Keratinocyte (primary cell): Measurements from ENCODE around the gene GAL.

Source experiments
- EZH2 ChIP-seq: IDR thresholded peaks from one replicate; pipeline ENCODE4 v1.6.1; 2012; ENCODE audit warnings: inconsistent platforms, mild to moderate bottlenecking, low read length, moderate library complexity
- TF ChIP-seq, protein P1 (sequence below), 3 experiments: IDR thresholded peaks in 1 of 3; conservative IDR thresholded peaks in 1 of 3; optimal IDR thresholded peaks in 1 of 3; 2 replicates in 2 of 3; 3 replicates in 1 of 3; pipeline versions ENCODE3 to v1.5.1; 2011; ENCODE audit warnings: low read length in 3 of 3, mild to moderate bottlenecking in 3 of 3, moderate library complexity in 2 of 3, control low read depth in 1 of 3, inconsistent platforms in 1 of 3; ENCODE audit not compliant: insufficient read depth in 2 of 3; ENCODE audit errors: extremely low read depth in 1 of 3

GRCh38 chr11:68663482-68664010 lies 20.8 kb upstream of the GAL start:
- TF ChIP-seq, protein P1, sequence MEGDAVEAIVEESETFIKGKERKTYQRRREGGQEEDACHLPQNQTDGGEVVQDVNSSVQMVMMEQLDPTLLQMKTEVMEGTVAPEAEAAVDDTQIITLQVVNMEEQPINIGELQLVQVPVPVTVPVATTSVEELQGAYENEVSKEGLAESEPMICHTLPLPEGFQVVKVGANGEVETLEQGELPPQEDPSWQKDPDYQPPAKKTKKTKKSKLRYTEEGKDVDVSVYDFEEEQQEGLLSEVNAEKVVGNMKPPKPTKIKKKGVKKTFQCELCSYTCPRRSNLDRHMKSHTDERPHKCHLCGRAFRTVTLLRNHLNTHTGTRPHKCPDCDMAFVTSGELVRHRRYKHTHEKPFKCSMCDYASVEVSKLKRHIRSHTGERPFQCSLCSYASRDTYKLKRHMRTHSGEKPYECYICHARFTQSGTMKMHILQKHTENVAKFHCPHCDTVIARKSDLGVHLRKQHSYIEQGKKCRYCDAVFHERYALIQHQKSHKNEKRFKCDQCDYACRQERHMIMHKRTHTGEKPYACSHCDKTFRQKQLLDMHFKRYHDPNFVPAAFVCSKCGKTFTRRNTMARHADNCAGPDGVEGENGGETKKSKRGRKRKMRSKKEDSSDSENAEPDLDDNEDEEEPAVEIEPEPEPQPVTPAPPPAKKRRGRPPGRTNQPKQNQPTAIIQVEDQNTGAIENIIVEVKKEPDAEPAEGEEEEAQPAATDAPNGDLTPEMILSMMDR (optimal IDR thresholded peaks at IDR 0.05 in 1 of 3, IDR thresholded peaks at IDR 0.05 in 1 of 3, conservative IDR thresholded peaks at IDR 0.05 in 1 of 3; ENCODE audit: extremely low read depth in 1 of 3, insufficient read depth in 2 of 3, low read length in 3 of 3), result no peak
- TF ChIP-seq EZH2, result no peak
